ENCODE results near the gene CACNA1C. TPM values are rescaled to one million over a fixed set of nuclear protein-coding genes. Genes with fewer than 3 reads are reported as not detected.

CACNA1C gene
- total RNA-seq, 1 experiment from 2014 or later: not detected

GRCh38 chr12:2366711-2367110, 313.9 kb downstream of the CACNA1C start:
- DNase-seq: no peak
- POLR2A ChIA-PET (ENCODE audit: unreplicated experiment): no interaction called here
- H4K20me1 ChIP-seq (ENCODE audit: insufficient read depth): no peaks in the 10 kb centered on the region
- peaks cover 57% of the 10 kb centered on the region for H3K27me3 ChIP-seq (ENCODE audit: insufficient read depth, low read depth)
- BruUV-seq (replicated peaks): no TSS peak
- intact Hi-C loops (cut with micrococcal nuclease; ENCODE audit: unreplicated experiment): no loop called here
- H3K9me3 ChIP-seq (ENCODE audit: insufficient read depth, low read depth): no peaks in the 10 kb centered on the region
- CTCF ChIA-PET: no interaction called here
- H3K27ac ChIP-seq: no peak overlapping the region
- no peaks in the 10 kb centered on the region for H3K9me2 ChIP-seq (ENCODE audit: insufficient read depth)
- no peak overlapping the region for H3K4me3 ChIP-seq
- no peak for TF ChIP-seq EZH2 (IDR thresholded peaks at IDR 0.05; ENCODE audit: low read depth)
- no peak for TF ChIP-seq CTCF (conservative IDR thresholded peaks at IDR 0.05)
- H3K4me2 ChIP-seq: no peak overlapping the region
- H3K36me3 ChIP-seq (ENCODE audit: low read depth): no peaks in the 10 kb centered on the region
- no peak overlapping the region for H2AFZ ChIP-seq
- no peaks in the 10 kb centered on the region for H3K79me2 ChIP-seq (ENCODE audit: low read depth)
- H3K4me1 ChIP-seq (replicated peaks; ENCODE audit: insufficient read depth): no peaks in the 10 kb centered on the region
- H3F3A ChIP-seq (ENCODE audit: insufficient read depth, low read depth): no peaks in the 10 kb centered on the region

- no peak for DNase-seq
- intact Hi-C loops (cut with micrococcal nuclease; ENCODE audit: unreplicated experiment): no loop called here
- Histone ChIP-seq H3K4me3 (no peak overlapping the region), H3K79me2 (ENCODE audit: low read depth) (no peaks in the 10 kb centered on the region), H3K9me2 (ENCODE audit: insufficient read depth) (no peaks in the 10 kb centered on the region), H3K9me3 (ENCODE audit: insufficient read depth, low read depth) (no peaks in the 10 kb centered on the region), H3K36me3 (ENCODE audit: low read depth) (no peaks in the 10 kb centered on the region), H4K20me1 (ENCODE audit: insufficient read depth) (no peaks in the 10 kb centered on the region), H2AFZ (no peak overlapping the region), H3F3A (ENCODE audit: insufficient read depth, low read depth) (no peaks in the 10 kb centered on the region), H3K27me3 (ENCODE audit: insufficient read depth, low read depth) (peaks cover 65% of the 10 kb centered on the region), H3K4me1 (replicated peaks; ENCODE audit: insufficient read depth) (no peaks in the 10 kb centered on the region), H3K4me2 (no peak overlapping the region), H3K27ac (no peak overlapping the region)
- ChIA-PET POLR2A (ENCODE audit: unreplicated experiment) (no interaction called here), CTCF (no interaction called here)
- TF ChIP-seq CTCF (conservative IDR thresholded peaks at IDR 0.05) (no peak), EZH2 (IDR thresholded peaks at IDR 0.05; ENCODE audit: low read depth) (no peak)
- BruUV-seq (replicated peaks): no TSS peak
Observed at GRCh38 chr12:2372178-2372577, 319.4 kb downstream of the CACNA1C start.

- H3K79me2 ChIP-seq (ENCODE audit: low read depth): no peaks in the 10 kb centered on the region
- DNase-seq: no peak
- H3K4me3 ChIP-seq: no peak overlapping the region
- TF ChIP-seq CTCF (conservative IDR thresholded peaks at IDR 0.05) (no peak), EZH2 (IDR thresholded peaks at IDR 0.05; ENCODE audit: low read depth) (no peak)
- H4K20me1 ChIP-seq (ENCODE audit: insufficient read depth): no peaks in the 10 kb centered on the region
- H3K9me2 ChIP-seq (ENCODE audit: insufficient read depth): no peaks in the 10 kb centered on the region
- BruUV-seq (replicated peaks): no TSS peak
- no peaks in the 10 kb centered on the region for H3K4me1 ChIP-seq (replicated peaks; ENCODE audit: insufficient read depth)
- no peak overlapping the region for H3K4me2 ChIP-seq
- H3K27ac ChIP-seq: no peak overlapping the region
- H2AFZ ChIP-seq: no peak overlapping the region
- no peaks in the 10 kb centered on the region for H3F3A ChIP-seq (ENCODE audit: insufficient read depth, low read depth)
- H3K27me3 ChIP-seq (ENCODE audit: insufficient read depth, low read depth): peaks cover 70% of the 10 kb centered on the region
- intact Hi-C loops (cut with micrococcal nuclease; ENCODE audit: unreplicated experiment): no loop called here
- H3K36me3 ChIP-seq (ENCODE audit: low read depth): no peaks in the 10 kb centered on the region
- ChIA-PET CTCF (no interaction called here), POLR2A (ENCODE audit: unreplicated experiment) (no interaction called here)
- H3K9me3 ChIP-seq (ENCODE audit: insufficient read depth, low read depth): no peaks in the 10 kb centered on the region
Observed at GRCh38 chr12:2372735-2373134, 319.9 kb downstream of the CACNA1C start.

All from PC-9 (cell line).